T47D (cell line): ENCODE data around the gene PCDHGA10.
"Not testable (repeated sequence)": the region's sequence is repeated elsewhere in the genome, so short reads cannot be mapped to it uniquely, and the experiment has no call there.

ENCODE experiments used
- DNase-seq, 2 experiments: peaks; one replicate each; pipeline versions ENCODE4 v3.0.0 to v3.0.0-alpha.2; 2011 to 2012; ENCODE audit warnings: low read depth in 1 of 2, low spot score in 1 of 2
- JUND ChIP-seq: IDR thresholded peaks from 2 replicates; pipeline ENCODE4 v1.6.1; 2012; ENCODE audit warnings: low read depth
- in situ Hi-C: cut with HindIII; loops from 2 replicates; pipeline ENCODE4 v1.10.0; 2016; ENCODE audit warnings: low sequenced_read_pairs, low pct_unique_long_range_greater_than_20kb

Gene PCDHGA10

GRCh38 chr5:141419074-141419880 is 6.5 kb downstream of the PCDHGA10 start:
- no peak for TF ChIP-seq JUND
- in situ Hi-C loops: no loop called here

GRCh38 chr5:141420855-141421488 is 8.2 kb downstream of the PCDHGA10 start, which contains the start of gene PCDHGA11:
Gene PCDHGA11 (plus strand): TSS chr5:141421051. CDS start chr5:141421228, 177 bp downstream.
- in situ Hi-C loops: no loop called here
- DNase-seq: no peak
- TF ChIP-seq JUND: no peak

More at GRCh38 chr5:141419074-141419880, 6.5 kb downstream of the PCDHGA10 start:
- no peak for DNase-seq

GRCh38 chr5:141421489-141421855 is 8.7 kb downstream of the PCDHGA10 start:
- TF ChIP-seq JUND: no peak
- DNase-seq: no peak
- in situ Hi-C loops: no loop called here

GRCh38 chr5:141422742-141423291 is 10.0 kb downstream of the PCDHGA10 start:
- no peak for DNase-seq
- in situ Hi-C loops: no loop called here
- TF ChIP-seq JUND: no peak

GRCh38 chr5:141427783-141428426 is 15.1 kb downstream of the PCDHGA10 start:
- no peak for TF ChIP-seq JUND
- no peak for DNase-seq
- in situ Hi-C loops: no loop called here

GRCh38 chr5:141430332-141431113 is 17.7 kb downstream of the PCDHGA10 start, which contains the start of gene PCDHGA12:
Gene PCDHGA12 (plus strand): TSS chr5:141430507. CDS start chr5:141430760, 253 bp downstream.
- TF ChIP-seq JUND: no peak
- in situ Hi-C loops: no loop called here
- no peak for DNase-seq

- no peak for DNase-seq
- in situ Hi-C loops: no loop called here
- no peak for TF ChIP-seq JUND
Measured at GRCh38 chr5:141431286-141431685, 18.5 kb downstream of the PCDHGA10 start.

- in situ Hi-C loops, DNase-seq: not testable (repeated sequence)
Measured at GRCh38 chr5:141432308-141432707, 19.5 kb downstream of the PCDHGA10 start.

- in situ Hi-C loops, DNase-seq: not testable (repeated sequence)
Measured at GRCh38 chr5:141432726-141433125, 19.9 kb downstream of the PCDHGA10 start.

GRCh38 chr5:141434006-141434405 is 21.2 kb downstream of the PCDHGA10 start:
- no peak for DNase-seq
- in situ Hi-C loops: no loop called here
- no peak for TF ChIP-seq JUND

- no peak for TF ChIP-seq JUND
Measured at GRCh38 chr5:141437221-141437620, 24.4 kb downstream of the PCDHGA10 start.

More at GRCh38 chr5:141437221-141437620, 24.4 kb downstream of the PCDHGA10 start:
- DNase-seq: no peak
- in situ Hi-C loops: no loop called here
